ENCODE results near the gene KRTAP22-2. TPM values are rescaled to one million over a fixed set of nuclear protein-coding genes. Genes with fewer than 3 reads are reported as not detected.

KRTAP22-2 gene
- total and polyA plus RNA-seq, 2 donors (not counting 3 experiments of a cell fraction or from before 2014, with no cell fraction given) = not detected

- no peaks in the 10 kb centered on the region for H3K4me1 ChIP-seq (ENCODE audit: control insufficient read depth, extremely low read depth, insufficient read depth, low read length)
- H3K27ac ChIP-seq (ENCODE audit: insufficient read depth, low read depth, low read length) = no peak overlapping the region
- TF ChIP-seq EZH2 (IDR thresholded peaks at IDR 0.05; ENCODE audit: borderline replicate concordance, low read depth, low read length, severe bottlenecking) (no peak), FOS (IDR thresholded peaks at IDR 0.05; ENCODE audit: borderline replicate concordance, insufficient read depth, low read length) (no peak), JUN (IDR thresholded peaks at IDR 0.05; ENCODE audit: borderline replicate concordance, insufficient read depth, insufficient read length, low read depth) (no peak), MYC (IDR thresholded peaks at IDR 0.05; ENCODE audit: low read depth, low read length) (no peak), POLR2A (IDR thresholded peaks at IDR 0.05; ENCODE audit: low read depth, low read length) (no peak), GATA2 (IDR thresholded peaks at IDR 0.05; ENCODE audit: insufficient read depth, insufficient read length, low read depth, low read length) (no peak), CTCF (IDR thresholded peaks at IDR 0.05; ENCODE audit: extremely low read depth in 1 of 2, insufficient read depth in 1 of 2, low read depth in 1 of 2, low read length in 2 of 2) (no peak), POLR2AphosphoS5 (IDR thresholded peaks at IDR 0.05; ENCODE audit: insufficient read depth, low read depth, low read length) (no peak), MAX (IDR thresholded peaks at IDR 0.05; ENCODE audit: insufficient read depth, insufficient read length) (no peak)
- no TSS peak for BruUV-seq (replicated peaks)
- no peaks in the 10 kb centered on the region for H3K9me1 ChIP-seq (replicated peaks; ENCODE audit: control insufficient read depth, extremely low read depth, insufficient read depth, low read length)
- no peak overlapping the region for H3K4me3 ChIP-seq (replicated peaks in 1 of 3; ENCODE audit: insufficient read depth in 1 of 3, low read depth in 1 of 3, low read length in 3 of 3)
- intact Hi-C loops (cut with micrococcal nuclease) = no loop called here
- peaks cover 9% of the 10 kb centered on the region for H3K9me3 ChIP-seq (replicated peaks; ENCODE audit: control insufficient read depth, insufficient read depth, low read length)
- FAIRE-seq (no peak), DNase-seq (ENCODE audit: low read depth, low spot score) (no peak)
- H3K79me2 ChIP-seq (ENCODE audit: control insufficient read depth, insufficient read depth, low read length) = no peaks in the 10 kb centered on the region
- ChIA-PET CTCF (no interaction called here), POLR2A (no interaction called here)
- no peaks in the 10 kb centered on the region for H3K36me3 ChIP-seq (ENCODE audit: control insufficient read depth in 2 of 2, extremely low read depth in 1 of 2, insufficient read depth in 2 of 2, low read length in 2 of 2)
- dilution Hi-C loops (cut with MboI; ENCODE audit: extremely low pct_ligation_motif_present, low sequenced_read_pairs) = no loop called here
- no peaks in the 10 kb centered on the region for H3K27me3 ChIP-seq (ENCODE audit: control insufficient read depth in 2 of 2, insufficient read depth in 2 of 2, low read length in 2 of 2)
- no peak overlapping the region for H3K9ac ChIP-seq (replicated peaks; ENCODE audit: extremely low read depth, insufficient read depth, low read length)
- no peaks in the 10 kb centered on the region for H4K20me1 ChIP-seq (replicated peaks; ENCODE audit: control insufficient read depth, extremely low read depth, insufficient read depth, low read length)
- no peak overlapping the region for H3K4me2 ChIP-seq (ENCODE audit: insufficient read depth, low read length)
- no peak overlapping the region for H2AFZ ChIP-seq (ENCODE audit: low read depth, low read length)
Observed at GRCh38 chr21:30629200-30629599, 39.0 kb upstream of the KRTAP22-2 start.
